Liver (tissue), 9 donors: ENCODE measurements around the gene LOX. TPM values are rescaled to one million over a fixed set of nuclear protein-coding genes. Genes with fewer than 3 reads are reported as not detected.

Source experiments
- DNase-seq: peaks from one replicate; pipeline ENCODE4 v3.0.0-alpha.2; 2017; ENCODE audit warnings: low spot score
- H3K27ac ChIP-seq, 2 donors: one replicate each; pipeline ENCODE4 v1.7.0; 2013; ENCODE audit warnings: inconsistent platforms in 2 of 2, low read length in 2 of 2, control low read depth in 1 of 2, low read depth in 1 of 2, mild to moderate bottlenecking in 1 of 2
- H3K27me3 ChIP-seq, 4 donors: one replicate each; pipeline versions ENCODE4 v1.6.1 to v1.7.0; 2013; ENCODE audit warnings: low read length in 3 of 4, inconsistent platforms in 1 of 4, mild to moderate bottlenecking in 1 of 4, moderate library complexity in 1 of 4; ENCODE audit not compliant: control insufficient read depth in 4 of 4, insufficient read depth in 4 of 4
- H3K36me3 ChIP-seq, 4 donors: one replicate each; pipeline versions ENCODE4 v1.6.1 to v1.7.0; 2013; ENCODE audit warnings: low read length in 3 of 4, mild to moderate bottlenecking in 3 of 4, low read depth in 1 of 4, moderate library complexity in 1 of 4; ENCODE audit not compliant: control insufficient read depth in 4 of 4, insufficient read depth in 3 of 4
- H3K4me1 ChIP-seq, 4 donors: one replicate each; pipeline versions ENCODE4 v1.6.1 to v1.7.0; 2013; ENCODE audit warnings: low read length in 3 of 4, mild to moderate bottlenecking in 3 of 4, moderate library complexity in 1 of 4; ENCODE audit not compliant: control insufficient read depth in 4 of 4, insufficient read depth in 4 of 4
- H3K4me3 ChIP-seq, 3 donors: one replicate each; pipeline versions ENCODE4 v1.6.1 to v1.7.0; 2013; ENCODE audit warnings: low read length in 3 of 3, control low read depth in 1 of 3, low read depth in 1 of 3, mild to moderate bottlenecking in 1 of 3
- H3K9ac ChIP-seq, 2 donors: one replicate each; pipeline ENCODE4 v1.7.0; 2013; ENCODE audit warnings: low read length in 2 of 2, mild to moderate bottlenecking in 2 of 2, moderate library complexity in 2 of 2, control low read depth in 1 of 2, low read depth in 1 of 2
- H3K9me3 ChIP-seq, 4 donors: one replicate each; pipeline versions ENCODE4 v1.6.1 to v1.7.0; 2013; ENCODE audit warnings: low read length in 3 of 4; ENCODE audit not compliant: control insufficient read depth in 4 of 4
- CTCF ChIP-seq: fragments of 150-350 bp; IDR thresholded peaks from 2 replicates; pipeline ENCODE4 v1.5.1; 2017; ENCODE audit warnings: improper control_type of control experiment, low read depth, low read length; ENCODE audit not compliant: missing input control
- EGR1 ChIP-seq, 2 donors: IDR thresholded peaks; 2 replicates each; pipeline ENCODE4 v1.6.1; 2016 to 2018; ENCODE audit warnings: antibody characterized with exemption in 2 of 2, low read depth in 2 of 2
- FOXA1 ChIP-seq: IDR thresholded peaks from 2 replicates; pipeline ENCODE4 v1.6.1; 2016; ENCODE audit warnings: antibody characterized with exemption
- FOXA2 ChIP-seq: IDR thresholded peaks from 2 replicates; pipeline ENCODE4 v1.6.1; 2016; ENCODE audit warnings: antibody characterized with exemption
- GABPA ChIP-seq, 2 donors: IDR thresholded peaks in 1 of 2; conservative IDR thresholded peaks in 1 of 2; 2 replicates each; pipeline ENCODE4 v1.6.1; 2016; ENCODE audit warnings: antibody characterized with exemption in 2 of 2, mild to moderate bottlenecking in 1 of 2, moderate library complexity in 1 of 2
- HNF4A ChIP-seq, 2 donors: conservative IDR thresholded peaks; 2 replicates each; pipeline ENCODE4 v1.6.1; 2016; ENCODE audit warnings: antibody characterized with exemption in 2 of 2, mild to moderate bottlenecking in 2 of 2
- HNF4G ChIP-seq: IDR thresholded peaks from 2 replicates; pipeline ENCODE4 v1.6.1; 2016; ENCODE audit warnings: antibody characterized with exemption
- JUND ChIP-seq, 2 donors: IDR thresholded peaks; 2 replicates each; pipeline ENCODE4 v1.6.1; 2016; ENCODE audit warnings: antibody characterized with exemption in 2 of 2
- MAX ChIP-seq: IDR thresholded peaks from 2 replicates; pipeline ENCODE4 v1.6.1; 2016; ENCODE audit warnings: antibody characterized with exemption
- NR2F2 ChIP-seq: IDR thresholded peaks from 2 replicates; pipeline ENCODE4 v1.6.1; 2016; ENCODE audit warnings: antibody characterized with exemption
- RAD21 ChIP-seq, 2 donors: IDR thresholded peaks; 2 replicates each; pipeline ENCODE4 v1.6.1; 2016; ENCODE audit warnings: antibody characterized with exemption in 2 of 2, mild to moderate bottlenecking in 2 of 2
- RXRA ChIP-seq, 2 donors: IDR thresholded peaks; 2 replicates each; pipeline ENCODE4 v1.6.1; 2017 to 2018; ENCODE audit warnings: antibody characterized with exemption in 2 of 2, mild to moderate bottlenecking in 1 of 2
- TAF1 ChIP-seq: conservative IDR thresholded peaks from 2 replicates; pipeline ENCODE4 v1.6.1; 2016; ENCODE audit warnings: antibody characterized with exemption, mild to moderate bottlenecking
- YY1 ChIP-seq: IDR thresholded peaks from 2 replicates; pipeline ENCODE4 v1.6.1; 2016; ENCODE audit warnings: antibody characterized with exemption, mild to moderate bottlenecking
- ZBTB33 ChIP-seq: IDR thresholded peaks from 2 replicates; pipeline ENCODE4 v1.6.1; 2016; ENCODE audit warnings: antibody characterized with exemption
- WGBS: extraction: QIAGEN DNeasy Blood & Tissue Kit; methylation state at CpG from one replicate; pipeline ENCODE4 v1.1.7; 2013; 5-methylcytosine and 5-hydroxymethylcytosine counted together
- polyA plus RNA-seq, 2 donors: library from polyadenylated mRNA; stranded (reverse) in 1 of 2; unstranded in 1 of 2; fragments of 200-250 nt in 1 of 2; fragments of >200 nt in 1 of 2; fragmentation: Nextera tagmentation in 1 of 2; extraction: Ambion mirVana in 1 of 2; gene quantifications; one replicate each; pipeline versions ENCODE4 v1.2.1 to v1.2.3, GENCODE V29; 2013 to 2015
- total RNA-seq, 2 donors: library from RNA; depleted of rRNA; stranded (reverse); fragments of >200 nt; gene quantifications; one replicate each; pipeline ENCODE4 v1.2.3, GENCODE V29; 2014
- TF ChIP-seq, protein P1 (sequence below): IDR thresholded peaks from 2 replicates; pipeline ENCODE4 v1.6.1; 2016; ENCODE audit warnings: antibody characterized with exemption, mild to moderate bottlenecking
- TF ChIP-seq, protein P2 (sequence below): IDR thresholded peaks from 2 replicates; pipeline ENCODE4 v1.6.1; 2016; ENCODE audit warnings: antibody characterized with exemption
- donor health status: healthy.
- donor health status: healthy.
- donor health status: healthy.
- donor health status: healthy.
- donor health status: healthy.

LOX gene
- total and polyA plus RNA-seq, 4 donors = 0.42 to 2.2 (median 0.92) TPM

- Histone ChIP-seq H3K27me3 (no peaks in the 10 kb centered on the region), H3K4me3 (no peak overlapping the region), H3K9ac (no peak overlapping the region), H3K36me3 (no peaks in the 10 kb centered on the region), H3K27ac (no peak overlapping the region), H3K4me1 (no peaks in the 10 kb centered on the region), H3K9me3 (no peaks in the 10 kb centered on the region)
- no peak for DNase-seq
- 85% methylated on average over 2 of the region's 2 CpGs for WGBS
- TF ChIP-seq FOXA2 (no peak), JUND (IDR thresholded peaks at IDR 0.05) (no peak), RAD21 (IDR thresholded peaks at IDR 0.05) (no peak), ZBTB33 (no peak), FOXA1 (no peak), TAF1 (no peak), MAX (no peak), EGR1 (IDR thresholded peaks at IDR 0.05; ENCODE audit: low read depth in 2 of 2) (no peak), CTCF (no peak), RXRA (IDR thresholded peaks at IDR 0.05) (no peak), NR2F2 (no peak), YY1 (no peak)
- TF ChIP-seq, protein P1, sequence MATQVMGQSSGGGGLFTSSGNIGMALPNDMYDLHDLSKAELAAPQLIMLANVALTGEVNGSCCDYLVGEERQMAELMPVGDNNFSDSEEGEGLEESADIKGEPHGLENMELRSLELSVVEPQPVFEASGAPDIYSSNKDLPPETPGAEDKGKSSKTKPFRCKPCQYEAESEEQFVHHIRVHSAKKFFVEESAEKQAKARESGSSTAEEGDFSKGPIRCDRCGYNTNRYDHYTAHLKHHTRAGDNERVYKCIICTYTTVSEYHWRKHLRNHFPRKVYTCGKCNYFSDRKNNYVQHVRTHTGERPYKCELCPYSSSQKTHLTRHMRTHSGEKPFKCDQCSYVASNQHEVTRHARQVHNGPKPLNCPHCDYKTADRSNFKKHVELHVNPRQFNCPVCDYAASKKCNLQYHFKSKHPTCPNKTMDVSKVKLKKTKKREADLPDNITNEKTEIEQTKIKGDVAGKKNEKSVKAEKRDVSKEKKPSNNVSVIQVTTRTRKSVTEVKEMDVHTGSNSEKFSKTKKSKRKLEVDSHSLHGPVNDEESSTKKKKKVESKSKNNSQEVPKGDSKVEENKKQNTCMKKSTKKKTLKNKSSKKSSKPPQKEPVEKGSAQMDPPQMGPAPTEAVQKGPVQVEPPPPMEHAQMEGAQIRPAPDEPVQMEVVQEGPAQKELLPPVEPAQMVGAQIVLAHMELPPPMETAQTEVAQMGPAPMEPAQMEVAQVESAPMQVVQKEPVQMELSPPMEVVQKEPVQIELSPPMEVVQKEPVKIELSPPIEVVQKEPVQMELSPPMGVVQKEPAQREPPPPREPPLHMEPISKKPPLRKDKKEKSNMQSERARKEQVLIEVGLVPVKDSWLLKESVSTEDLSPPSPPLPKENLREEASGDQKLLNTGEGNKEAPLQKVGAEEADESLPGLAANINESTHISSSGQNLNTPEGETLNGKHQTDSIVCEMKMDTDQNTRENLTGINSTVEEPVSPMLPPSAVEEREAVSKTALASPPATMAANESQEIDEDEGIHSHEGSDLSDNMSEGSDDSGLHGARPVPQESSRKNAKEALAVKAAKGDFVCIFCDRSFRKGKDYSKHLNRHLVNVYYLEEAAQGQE = no peak
Measured at GRCh38 chr5:122120493-122120892, 42.4 kb upstream of the LOX start.

DNA sequence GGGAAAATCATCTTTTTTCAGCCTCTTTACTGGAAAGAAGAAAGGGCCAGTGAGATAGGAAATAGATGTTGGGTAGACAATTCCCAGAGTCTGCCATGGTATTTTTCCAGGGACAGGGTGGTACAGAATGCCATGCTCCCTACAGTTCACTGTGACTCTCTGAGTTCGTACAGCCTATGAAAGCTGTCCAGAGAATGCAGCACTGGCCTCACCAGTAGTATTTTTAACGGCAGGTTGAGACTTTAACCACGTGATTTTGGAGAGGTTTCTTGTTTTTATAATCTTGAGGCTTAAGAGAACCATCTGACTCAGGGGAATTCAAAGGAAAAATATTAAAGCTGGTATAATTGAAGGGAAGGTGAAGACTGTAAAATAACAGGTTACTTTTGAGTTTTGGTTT is 41.1 kb upstream of the LOX start:
- H3K4me3 ChIP-seq = no peak overlapping the region
- no peaks in the 10 kb centered on the region for H3K4me1 ChIP-seq
- no peak overlapping the region for H3K27ac ChIP-seq
- H3K9ac ChIP-seq = no peak overlapping the region
- H3K9me3 ChIP-seq = no peaks in the 10 kb centered on the region
- no peaks in the 10 kb centered on the region for H3K36me3 ChIP-seq
- no peak for DNase-seq
- 81% methylated on average over 3 of the region's 3 CpGs for WGBS
- TF ChIP-seq RAD21 (IDR thresholded peaks at IDR 0.05) (no peak), FOXA2 (no peak), HNF4G (no peak), HNF4A (conservative IDR thresholded peaks at IDR 0.05) (no peak), RXRA (IDR thresholded peaks at IDR 0.05) (no peak), MAX (no peak), CTCF (no peak), YY1 (no peak), GABPA (IDR thresholded peaks at IDR 0.05 in 1 of 2, conservative IDR thresholded peaks at IDR 0.05 in 1 of 2) (no peak), NR2F2 (no peak), EGR1 (IDR thresholded peaks at IDR 0.05; ENCODE audit: low read depth in 2 of 2) (no peak), FOXA1 (no peak)
- TF ChIP-seq, protein P2, sequence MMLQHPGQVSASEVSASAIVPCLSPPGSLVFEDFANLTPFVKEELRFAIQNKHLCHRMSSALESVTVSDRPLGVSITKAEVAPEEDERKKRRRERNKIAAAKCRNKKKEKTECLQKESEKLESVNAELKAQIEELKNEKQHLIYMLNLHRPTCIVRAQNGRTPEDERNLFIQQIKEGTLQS = no peak
- no peaks in the 10 kb centered on the region for H3K27me3 ChIP-seq
